Endothelial cell of umbilical vein (primary cell): ENCODE data around the gene C12orf76. TPM values are rescaled to one million over a fixed set of nuclear protein-coding genes. Genes with fewer than 3 reads are reported as not detected.

ENCODE experiments used
- BruUV-seq: library from RNA; stranded (reverse); fragments of 400-500 nt; replicated peaks from 2 replicates; lab custom pipeline; 2021; lab: Mats Ljungman, UMichigan
- CTCF ChIA-PET: fragments of 300-600, 350-600 bp; sonication (Branson Sonifier 250); formaldehyde crosslinking; loops from one replicate; lab custom pipeline; 2021; ENCODE audit warnings: antibody characterized with exemption, inconsistent platforms; lab: Charles Lee
- POLR2A ChIA-PET: fragments of 300-600, 350-600 bp; sonication (Branson Sonifier 250); formaldehyde crosslinking; loops from one replicate; lab custom pipeline; 2021; ENCODE audit warnings: antibody characterized with exemption, inconsistent platforms; lab: Charles Lee
- DNase-seq: peaks from one replicate; pipeline ENCODE4 v3.0.0-alpha.2; 2011; ENCODE audit warnings: low read depth, low spot score
- FAIRE-seq: peaks from 2 replicates; lab custom pipeline; 2011; peaks lifted over from hg19 to GRCh38; lab: Jason Lieb, UNC
- H2AFZ ChIP-seq: 2 replicates; pipeline ENCODE4 v1.6.0; 2012; ENCODE audit warnings: low read depth, low read length, control low read depth, inconsistent platforms
- H3K27ac ChIP-seq: 2 replicates; pipeline ENCODE4 v1.5.1; 2011; ENCODE audit warnings: low read depth, mild to moderate bottlenecking, control low read depth, low read length, moderate library complexity; ENCODE audit not compliant: insufficient read depth
- H3K27me3 ChIP-seq, 2 experiments: 2 replicates each; pipeline versions ENCODE4 v1.6.0 to v1.6.1; 2011; ENCODE audit warnings: low read length in 2 of 2, mixed read lengths in 1 of 2; ENCODE audit not compliant: control insufficient read depth in 2 of 2, insufficient read depth in 2 of 2
- H3K36me3 ChIP-seq, 2 experiments: 2 replicates in 1 of 2; 3 replicates in 1 of 2; pipeline ENCODE4 v1.5.1; 2011; ENCODE audit warnings: low read length in 2 of 2, mild to moderate bottlenecking in 1 of 2, moderate library complexity in 1 of 2; ENCODE audit not compliant: control insufficient read depth in 2 of 2, insufficient read depth in 2 of 2; ENCODE audit errors: extremely low read depth in 1 of 2
- H3K4me1 ChIP-seq: 3 replicates; pipeline ENCODE4 v1.5.1; 2011; ENCODE audit warnings: mild to moderate bottlenecking, low read length; ENCODE audit not compliant: control insufficient read depth, insufficient read depth; ENCODE audit errors: extremely low read depth
- H3K4me2 ChIP-seq: 2 replicates; pipeline ENCODE4 v1.6.1; 2011; ENCODE audit warnings: low read length, control low read depth, mixed read lengths; ENCODE audit not compliant: insufficient read depth
- H3K4me3 ChIP-seq, 3 experiments: fragments of 200-600 bp in 1 of 3; sonication (generic), shearing (Covaris generic) in 1 of 3; replicated peaks in 1 of 3; 2 replicates each; pipeline ENCODE4 v1.5.1; 2011 to 2016; ENCODE audit warnings: control low read depth in 3 of 3, low read length in 3 of 3, mild to moderate bottlenecking in 2 of 3, inconsistent platforms in 1 of 3, low read depth in 1 of 3, moderate library complexity in 1 of 3; ENCODE audit not compliant: insufficient read depth in 1 of 3
- H3K79me2 ChIP-seq: 2 replicates; pipeline ENCODE4 v1.6.0; 2012; ENCODE audit warnings: low read length, inconsistent platforms; ENCODE audit not compliant: control insufficient read depth, insufficient read depth
- H3K9ac ChIP-seq: replicated peaks from 2 replicates; pipeline ENCODE3; 2011; ENCODE audit warnings: low read length, control low read depth; ENCODE audit not compliant: insufficient read depth; ENCODE audit errors: extremely low read depth
- H3K9me1 ChIP-seq: replicated peaks from 3 replicates; pipeline ENCODE4 v1.6.0; 2011; ENCODE audit warnings: mild to moderate bottlenecking, low read length; ENCODE audit not compliant: control insufficient read depth, insufficient read depth; ENCODE audit errors: extremely low read depth
- H3K9me3 ChIP-seq: replicated peaks from 2 replicates; pipeline ENCODE4 v1.5.1; 2012; ENCODE audit warnings: low read length, inconsistent platforms; ENCODE audit not compliant: control insufficient read depth, insufficient read depth
- H4K20me1 ChIP-seq: replicated peaks from 2 replicates; pipeline ENCODE3; 2011; ENCODE audit warnings: mild to moderate bottlenecking, low read length; ENCODE audit not compliant: control insufficient read depth, insufficient read depth; ENCODE audit errors: extremely low read depth
- EZH2 ChIP-seq: IDR thresholded peaks from 2 replicates; pipeline ENCODE4 v1.6.1; 2012; ENCODE audit warnings: borderline replicate concordance, low read depth, mild to moderate bottlenecking, moderate library complexity, low read length, inconsistent platforms; ENCODE audit not compliant: severe bottlenecking
- FOS ChIP-seq: IDR thresholded peaks from 2 replicates; pipeline ENCODE4 v1.6.1; 2011; ENCODE audit warnings: mild to moderate bottlenecking, low read length, moderate library complexity, borderline replicate concordance; ENCODE audit not compliant: insufficient read depth
- GATA2 ChIP-seq: IDR thresholded peaks from 2 replicates; pipeline ENCODE4 v1.7.0; 2011; ENCODE audit warnings: low read depth, mild to moderate bottlenecking, moderate library complexity, mixed read lengths, low read length; ENCODE audit not compliant: insufficient read length, insufficient read depth
- JUN ChIP-seq: IDR thresholded peaks from 2 replicates; pipeline ENCODE4 v1.6.1; 2011; ENCODE audit warnings: borderline replicate concordance, low read depth; ENCODE audit not compliant: insufficient read length, insufficient read depth
- MYC ChIP-seq: IDR thresholded peaks from one replicate; pipeline ENCODE4 v1.6.1; 2011; ENCODE audit warnings: mild to moderate bottlenecking, low read depth, low read length
- POLR2A ChIP-seq: IDR thresholded peaks from 2 replicates; pipeline ENCODE4 v1.6.1; 2012; ENCODE audit warnings: low read depth, mild to moderate bottlenecking, control low read depth, low read length
- POLR2AphosphoS5 ChIP-seq: IDR thresholded peaks from 2 replicates; pipeline ENCODE4 v1.6.1; 2012; ENCODE audit warnings: low read depth, mild to moderate bottlenecking, control low read depth, low read length, moderate library complexity; ENCODE audit not compliant: insufficient read depth
- dilution Hi-C: fragments of 300-500 bp; cut with MboI; formaldehyde crosslinking; loops from one replicate; pipeline ENCODE4 v1.15.0; 2019; ENCODE audit warnings: low sequenced_read_pairs; ENCODE audit not compliant: extremely low pct_ligation_motif_present
- intact Hi-C: fragments of 100-400 bp; cut with micrococcal nuclease; formaldehyde crosslinking; loops from one replicate; pipeline ENCODE4 v1.10.0; 2022
- polyA plus RNA-seq, 4 experiments: library from polyadenylated mRNA; depleted of rRNA in 3 of 4; stranded (reverse) in 3 of 4; unstranded in 1 of 4; fragments of >200 nt; gene quantifications; 2 replicates each; pipeline versions ENCODE4 v1.2.1 to v1.2.3, GENCODE V29; 2011 to 2012; ENCODE audit warnings: missing spikeins in 1 of 4
- total RNA-seq: library from RNA; stranded (reverse); gene quantifications from 2 replicates; pipeline ENCODE4 v1.2.3, GENCODE V29; 2021
- TF ChIP-seq, protein P1 (sequence below), 2 donors: IDR thresholded peaks; 1 replicate in 1 of 2; 2 replicates in 1 of 2; pipeline ENCODE4 v1.5.1; 2011; ENCODE audit warnings: low read length in 2 of 2, mild to moderate bottlenecking in 2 of 2, moderate library complexity in 2 of 2, control low read depth in 1 of 2, inconsistent platforms in 1 of 2, low read depth in 1 of 2; ENCODE audit not compliant: insufficient read depth in 1 of 2; ENCODE audit errors: extremely low read depth in 1 of 2
- TF ChIP-seq, protein P2 (sequence below): IDR thresholded peaks from 2 replicates; pipeline ENCODE4 v1.6.1; 2011; ENCODE audit not compliant: insufficient read depth, insufficient read length

C12orf76 gene
- total and polyA plus RNA-seq, 2 donors (not counting 3 experiments of a cell fraction or from before 2014, with no cell fraction given), result 13.4 to 17.1 TPM

DNA sequence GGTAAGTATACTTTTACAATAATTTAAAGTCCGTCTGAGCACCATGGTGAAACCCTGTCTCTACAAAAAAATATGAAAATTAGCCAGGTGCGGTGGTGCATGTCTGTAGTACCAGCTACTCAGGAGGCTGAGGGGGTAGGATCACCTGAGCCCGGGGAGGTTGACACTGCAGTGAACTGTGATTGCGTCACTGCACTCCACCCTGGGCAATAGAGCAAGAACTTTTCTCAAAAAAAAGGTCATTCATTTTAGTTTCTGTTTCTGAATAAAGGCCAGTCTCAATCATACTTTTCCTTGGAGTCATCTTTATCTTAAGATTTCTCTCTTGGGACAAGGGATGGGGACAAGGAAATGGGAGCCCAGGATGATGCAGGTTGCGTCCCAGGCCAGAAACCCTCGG lies 36.2 kb downstream of the C12orf76 start:
- POLR2A ChIA-PET, result no interaction called here

More for the DNA sequence above, 36.2 kb downstream of the C12orf76 start:
- no peak overlapping the region for H3K4me3 ChIP-seq
- no peak overlapping the region for H3K4me2 ChIP-seq
- intact Hi-C loops, result no loop called here
- H3K9me1 ChIP-seq, result no peaks in the 10 kb centered on the region
- H3K4me1 ChIP-seq, result peaks cover 6% of the 10 kb centered on the region
- no peaks in the 10 kb centered on the region for H3K9me3 ChIP-seq
- peaks cover 3% of the 10 kb centered on the region for H3K79me2 ChIP-seq
- H3K27ac ChIP-seq, result no peak overlapping the region
- H4K20me1 ChIP-seq, result no peaks in the 10 kb centered on the region
- DNase-seq (no peak), FAIRE-seq (no peak)
- H3K27me3 ChIP-seq, result no peaks in the 10 kb centered on the region
- H3K9ac ChIP-seq, result no peak overlapping the region
- dilution Hi-C loops, result no loop called here
- CTCF ChIA-PET, result interaction anchor here (1.0 to 1.3 kb wide), 2 partner anchors 11 to 14 kb away, joined by 3 to 4 read pairs; no protein-coding TSS in a partner anchor
- H2AFZ ChIP-seq, result no peak overlapping the region
- BruUV-seq, result no TSS peak
- TF ChIP-seq, protein P1, sequence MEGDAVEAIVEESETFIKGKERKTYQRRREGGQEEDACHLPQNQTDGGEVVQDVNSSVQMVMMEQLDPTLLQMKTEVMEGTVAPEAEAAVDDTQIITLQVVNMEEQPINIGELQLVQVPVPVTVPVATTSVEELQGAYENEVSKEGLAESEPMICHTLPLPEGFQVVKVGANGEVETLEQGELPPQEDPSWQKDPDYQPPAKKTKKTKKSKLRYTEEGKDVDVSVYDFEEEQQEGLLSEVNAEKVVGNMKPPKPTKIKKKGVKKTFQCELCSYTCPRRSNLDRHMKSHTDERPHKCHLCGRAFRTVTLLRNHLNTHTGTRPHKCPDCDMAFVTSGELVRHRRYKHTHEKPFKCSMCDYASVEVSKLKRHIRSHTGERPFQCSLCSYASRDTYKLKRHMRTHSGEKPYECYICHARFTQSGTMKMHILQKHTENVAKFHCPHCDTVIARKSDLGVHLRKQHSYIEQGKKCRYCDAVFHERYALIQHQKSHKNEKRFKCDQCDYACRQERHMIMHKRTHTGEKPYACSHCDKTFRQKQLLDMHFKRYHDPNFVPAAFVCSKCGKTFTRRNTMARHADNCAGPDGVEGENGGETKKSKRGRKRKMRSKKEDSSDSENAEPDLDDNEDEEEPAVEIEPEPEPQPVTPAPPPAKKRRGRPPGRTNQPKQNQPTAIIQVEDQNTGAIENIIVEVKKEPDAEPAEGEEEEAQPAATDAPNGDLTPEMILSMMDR (IDR thresholded peaks at IDR 0.05; ENCODE audit: extremely low read depth in 1 of 2, insufficient read depth in 1 of 2, low read depth in 1 of 2, low read length in 2 of 2), result no peak
- TF ChIP-seq JUN (no peak), POLR2A (no peak), FOS (no peak), EZH2 (no peak), POLR2AphosphoS5 (no peak), MYC (no peak), GATA2 (no peak)
- TF ChIP-seq, protein P2, sequence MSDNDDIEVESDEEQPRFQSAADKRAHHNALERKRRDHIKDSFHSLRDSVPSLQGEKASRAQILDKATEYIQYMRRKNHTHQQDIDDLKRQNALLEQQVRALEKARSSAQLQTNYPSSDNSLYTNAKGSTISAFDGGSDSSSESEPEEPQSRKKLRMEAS, result no peak
- no peaks in the 10 kb centered on the region for H3K36me3 ChIP-seq
